ENCODE data around the gene FRAS1.
A peak's percentile ranks its signal among the peaks of the same experiment; 100 is the strongest.
"Not testable (repeated sequence)": the region's sequence is repeated elsewhere in the genome, so short reads cannot be mapped to it uniquely, and the experiment has no call there.

The FRAS1 gene

DNA sequence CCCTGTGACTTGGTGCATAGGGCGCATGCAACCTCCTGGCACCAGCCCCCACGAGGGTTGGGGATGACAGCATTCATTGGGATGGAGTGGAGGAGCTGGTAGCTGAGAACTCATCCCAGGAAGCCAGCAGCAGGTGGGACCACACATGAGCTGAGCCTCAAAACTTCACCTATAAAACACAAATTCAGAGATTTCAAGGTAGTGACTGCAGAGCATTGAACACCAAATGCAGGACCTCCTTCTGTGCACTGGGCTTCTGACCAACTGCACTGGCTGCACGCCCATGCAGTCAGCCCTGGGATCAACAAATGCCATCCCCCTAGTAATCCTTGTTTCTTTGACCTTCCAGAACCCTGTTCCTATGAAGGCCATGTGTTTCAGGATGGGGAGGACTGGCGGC is 197.8 kb downstream of the FRAS1 start:
- no peak for DNase-seq (ENCODE audit: low read depth, low spot score)
- H3K27ac ChIP-seq = no peak overlapping the region

GRCh38 chr4:78265006-78265405 is 207.9 kb downstream of the FRAS1 start:
- no peak for DNase-seq (ENCODE audit: low read depth, low spot score)
- no peak overlapping the region for H3K27ac ChIP-seq

- no peak overlapping the region for H3K27ac ChIP-seq
- no peak for DNase-seq (ENCODE audit: low read depth, low spot score)
Observed at GRCh38 chr4:78267790-78268189, 210.7 kb downstream of the FRAS1 start.

GRCh38 chr4:78268597-78268996 is 211.5 kb downstream of the FRAS1 start:
- DNase-seq (ENCODE audit: low read depth, low spot score) = no peak
- H3K27ac ChIP-seq = no peak overlapping the region

GRCh38 chr4:78275450-78275849 is 218.3 kb downstream of the FRAS1 start:
- not testable (repeated sequence) for DNase-seq (ENCODE audit: low read depth, low spot score); H3K27ac ChIP-seq

- no peak for DNase-seq (ENCODE audit: low read depth, low spot score)
- no peak overlapping the region for H3K27ac ChIP-seq
Observed at GRCh38 chr4:78286281-78286680, 229.2 kb downstream of the FRAS1 start.

DNA sequence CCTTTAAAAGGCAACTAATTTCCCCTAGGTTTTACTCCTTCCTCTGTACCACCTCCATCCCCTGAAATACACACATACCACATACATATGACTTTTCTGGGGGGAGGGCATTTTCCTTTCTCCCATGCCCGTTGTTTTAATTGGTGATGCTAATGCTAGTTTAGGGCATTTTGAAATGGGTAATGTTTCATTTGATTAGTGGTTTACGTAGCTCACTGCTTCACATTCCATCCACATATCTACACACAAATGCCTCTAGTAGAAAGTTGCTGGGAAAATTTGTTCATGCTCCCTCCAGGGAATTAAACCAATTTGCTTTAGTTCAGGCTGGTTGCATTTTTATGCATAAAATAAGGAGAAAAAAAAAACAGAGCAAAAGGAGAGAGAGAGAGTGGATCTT is 231.2 kb downstream of the FRAS1 start:
- no peak overlapping the region for H3K27ac ChIP-seq

GRCh38 chr4:78291277-78291676 is 234.2 kb downstream of the FRAS1 start:
- no peak overlapping the region for H3K27ac ChIP-seq
- no peak for DNase-seq (ENCODE audit: low read depth, low spot score)

More for the DNA sequence above, 231.2 kb downstream of the FRAS1 start:
- DNase-seq (ENCODE audit: low read depth, low spot score) = no peak

DNA sequence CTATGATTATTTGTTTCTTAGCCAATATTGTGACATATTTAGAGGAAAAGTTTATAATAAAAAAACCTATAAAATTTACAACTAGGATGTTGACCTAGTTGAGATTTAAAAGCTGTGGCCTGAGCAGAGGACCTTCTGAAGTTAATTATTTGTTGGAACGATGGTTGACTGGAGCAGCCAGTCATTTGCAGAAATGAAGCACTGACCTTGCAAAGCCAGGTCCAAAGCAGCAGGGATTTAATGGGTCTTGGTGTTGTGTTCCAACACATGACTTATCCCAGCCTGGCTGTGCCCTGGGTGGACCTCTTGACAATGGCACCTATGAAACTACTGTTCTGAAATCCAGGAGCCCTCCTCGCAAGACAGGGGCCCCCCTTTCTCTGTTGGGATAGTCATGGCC is 235.2 kb downstream of the FRAS1 start:
- no peak for DNase-seq (ENCODE audit: low read depth, low spot score)
- no peak overlapping the region for H3K27ac ChIP-seq

GRCh38 chr4:78292856-78293255 is 235.7 kb downstream of the FRAS1 start:
- H3K27ac ChIP-seq = no peak overlapping the region

GRCh38 chr4:78293348-78293747 is 236.2 kb downstream of the FRAS1 start:
- no peak overlapping the region for H3K27ac ChIP-seq
- no peak for DNase-seq (ENCODE audit: low read depth, low spot score)

More at GRCh38 chr4:78292856-78293255, 235.7 kb downstream of the FRAS1 start:
- DNase-seq (ENCODE audit: low read depth, low spot score) = no peak

GRCh38 chr4:78293821-78294301 is 236.7 kb downstream of the FRAS1 start:
- no peak overlapping the region for H3K27ac ChIP-seq
- no peak for DNase-seq (ENCODE audit: low read depth, low spot score)

DNA sequence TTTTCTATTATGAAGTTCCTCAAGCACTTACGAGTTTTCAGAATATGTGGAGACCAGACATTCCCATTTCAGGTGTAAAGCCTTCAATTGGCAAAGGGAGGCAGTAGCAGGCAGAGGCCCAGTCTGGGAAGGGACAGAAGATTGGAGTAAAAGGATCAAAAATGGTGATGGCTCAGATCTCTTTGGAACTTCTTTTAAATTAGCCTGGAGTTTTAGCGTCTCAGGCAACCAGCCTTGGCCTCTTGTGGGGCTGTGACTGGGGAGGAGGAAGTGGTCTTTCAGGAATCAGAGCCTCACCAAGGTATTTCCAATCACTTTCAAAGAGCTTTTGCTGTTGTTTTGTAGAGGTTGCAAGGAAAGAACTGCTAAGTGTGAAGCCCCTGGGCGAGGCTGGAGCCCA is 239.1 kb downstream of the FRAS1 start:
- DNase-seq (ENCODE audit: low read depth, low spot score) = no peak
- no peak overlapping the region for H3K27ac ChIP-seq

DNA sequence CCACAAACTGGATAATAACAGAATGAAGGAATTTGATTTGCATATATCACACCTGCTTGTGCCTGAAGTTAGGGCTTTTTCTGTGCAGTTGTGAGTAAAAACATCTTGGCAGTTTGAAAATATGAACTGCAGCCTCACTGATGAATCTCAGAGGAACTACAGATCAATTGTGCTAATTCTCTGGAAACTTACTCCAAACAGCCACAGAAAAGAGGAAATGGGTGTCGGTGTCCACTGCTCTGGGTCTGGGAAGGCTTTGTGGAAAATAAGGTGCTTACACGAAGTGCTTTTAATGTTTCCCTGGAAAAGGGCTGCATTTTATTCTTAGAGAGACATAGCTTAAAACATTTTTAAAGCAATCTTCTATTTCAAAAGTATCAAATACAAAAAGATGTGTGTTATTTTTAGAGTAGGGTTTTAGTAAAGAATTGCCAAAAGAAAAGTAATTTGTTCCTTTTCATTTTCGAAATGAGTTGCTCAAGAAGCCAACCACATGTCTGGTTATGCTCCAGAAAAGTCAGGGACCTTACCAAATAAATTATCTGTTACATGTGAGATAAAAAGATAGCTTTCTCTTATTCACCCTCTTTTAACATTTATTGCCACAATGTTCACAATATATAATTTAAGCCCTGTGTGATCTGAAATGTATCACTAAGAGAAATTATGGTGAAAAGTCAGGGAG is 240.1 kb downstream of the FRAS1 start:
- H3K27ac ChIP-seq = no peak overlapping the region
- DNase-seq (ENCODE audit: low read depth, low spot score) = no peak

GRCh38 chr4:78298618-78299017 is 241.5 kb downstream of the FRAS1 start:
- DNase-seq (ENCODE audit: low read depth, low spot score) = no peak

GRCh38 chr4:78299565-78299972 is 242.4 kb downstream of the FRAS1 start:
- DNase-seq (ENCODE audit: low read depth, low spot score) = no peak
- no peak overlapping the region for H3K27ac ChIP-seq

More at GRCh38 chr4:78298618-78299017, 241.5 kb downstream of the FRAS1 start:
- no peak overlapping the region for H3K27ac ChIP-seq

GRCh38 chr4:78307263-78307662 is 250.1 kb downstream of the FRAS1 start:
- not testable (repeated sequence) for DNase-seq (ENCODE audit: low read depth, low spot score); H3K27ac ChIP-seq

GRCh38 chr4:78308517-78308916 is 251.4 kb downstream of the FRAS1 start:
- DNase-seq (ENCODE audit: low read depth, low spot score) = no peak
- no peak overlapping the region for H3K27ac ChIP-seq

DNA sequence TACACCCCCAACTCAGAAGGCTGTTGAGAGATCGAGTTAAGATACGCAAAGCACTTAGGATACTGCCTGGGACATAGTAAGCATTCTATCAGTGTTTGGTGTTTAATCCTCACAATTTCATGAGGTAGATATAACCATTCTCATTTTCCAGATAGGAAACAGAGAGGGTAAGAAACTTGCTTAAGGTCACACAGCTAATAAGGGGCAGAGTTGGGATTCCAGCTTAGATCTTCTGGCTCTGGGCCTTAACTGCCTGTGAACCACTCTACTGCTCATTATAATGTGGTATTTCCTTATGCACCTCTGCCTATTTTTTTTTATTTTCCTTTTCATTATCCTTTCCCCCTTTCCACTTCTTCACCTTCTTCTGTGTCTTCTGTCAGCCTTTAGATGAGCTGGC is 252.2 kb downstream of the FRAS1 start:
- peak overlapping the region; percentile 43 for H3K27ac ChIP-seq
- DNase-seq (ENCODE audit: low read depth, low spot score) = no peak

DNA sequence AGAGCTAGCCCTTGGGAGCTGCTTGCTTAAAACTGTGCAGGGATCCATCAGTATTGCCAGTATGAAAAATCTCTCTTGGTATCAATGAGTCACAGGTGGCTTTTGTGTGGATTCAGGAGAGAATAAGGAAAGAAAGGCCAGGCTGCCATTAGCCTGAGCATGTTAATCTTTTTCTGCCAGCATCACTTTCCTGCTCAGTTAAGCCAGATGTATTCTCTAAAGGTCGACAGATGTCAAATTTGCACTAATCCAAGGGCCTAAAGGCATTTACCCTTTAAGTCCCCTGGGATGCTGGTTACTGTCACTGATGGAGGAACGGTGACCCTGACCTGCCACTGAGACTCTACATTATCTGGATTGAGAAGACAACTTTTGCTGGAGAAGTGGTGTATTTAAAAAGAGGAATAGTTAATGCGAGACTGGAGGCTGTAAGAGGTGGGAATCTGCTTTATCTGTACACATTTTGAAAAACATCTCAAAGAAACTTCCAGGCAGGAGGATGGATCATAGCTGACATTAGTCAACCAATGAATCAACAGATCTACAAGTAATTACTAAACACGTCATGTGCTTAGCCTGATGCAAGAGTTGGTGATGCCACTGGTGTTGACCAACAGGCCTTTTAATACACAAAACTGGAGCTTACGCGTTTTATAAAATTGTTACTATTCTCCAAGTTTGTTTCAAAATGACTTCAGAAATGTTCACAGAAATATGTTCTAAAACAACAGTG is 253.1 kb downstream of the FRAS1 start:
- peak overlapping the region; percentile 43 for H3K27ac ChIP-seq
- DNase-seq (ENCODE audit: low read depth, low spot score) = no peak

GRCh38 chr4:78310740-78311115 is 253.6 kb downstream of the FRAS1 start:
- DNase-seq (ENCODE audit: low read depth, low spot score) = no peak
- H3K27ac ChIP-seq = peak overlapping the region; percentile 43

DNA sequence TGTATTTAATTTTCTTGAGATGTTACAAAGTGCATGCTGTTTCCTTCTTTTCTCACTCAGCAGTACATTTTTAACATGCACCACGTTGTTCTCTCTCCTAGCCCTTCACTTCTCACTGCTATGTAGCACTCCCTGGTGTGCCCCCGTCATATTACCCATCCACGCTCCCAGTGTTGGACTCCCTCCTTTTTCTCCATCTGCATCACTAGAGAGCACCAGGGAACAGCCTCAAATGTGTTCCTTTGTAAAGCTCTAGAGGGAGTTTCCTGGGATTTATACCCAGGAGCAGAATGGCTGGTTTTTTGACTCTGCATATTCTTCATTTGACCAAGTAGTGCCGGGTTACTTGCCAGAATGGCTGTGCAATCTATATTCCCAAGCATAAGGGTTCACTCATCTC is 254.2 kb downstream of the FRAS1 start:
- H3K27ac ChIP-seq = no peak overlapping the region
- no peak for DNase-seq (ENCODE audit: low read depth, low spot score)
